ENCODE results near the gene IL20. TPM values are rescaled to one million over a fixed set of nuclear protein-coding genes. Genes with fewer than 3 reads are reported as not detected.

IL20 gene
- total RNA-seq, 4 donors from 2014 or later = not detected

- no peak for DNase-seq
- no peak for TF ChIP-seq POLR2A (IDR thresholded peaks at IDR 0.05)
- TF ChIP-seq, protein P1, sequence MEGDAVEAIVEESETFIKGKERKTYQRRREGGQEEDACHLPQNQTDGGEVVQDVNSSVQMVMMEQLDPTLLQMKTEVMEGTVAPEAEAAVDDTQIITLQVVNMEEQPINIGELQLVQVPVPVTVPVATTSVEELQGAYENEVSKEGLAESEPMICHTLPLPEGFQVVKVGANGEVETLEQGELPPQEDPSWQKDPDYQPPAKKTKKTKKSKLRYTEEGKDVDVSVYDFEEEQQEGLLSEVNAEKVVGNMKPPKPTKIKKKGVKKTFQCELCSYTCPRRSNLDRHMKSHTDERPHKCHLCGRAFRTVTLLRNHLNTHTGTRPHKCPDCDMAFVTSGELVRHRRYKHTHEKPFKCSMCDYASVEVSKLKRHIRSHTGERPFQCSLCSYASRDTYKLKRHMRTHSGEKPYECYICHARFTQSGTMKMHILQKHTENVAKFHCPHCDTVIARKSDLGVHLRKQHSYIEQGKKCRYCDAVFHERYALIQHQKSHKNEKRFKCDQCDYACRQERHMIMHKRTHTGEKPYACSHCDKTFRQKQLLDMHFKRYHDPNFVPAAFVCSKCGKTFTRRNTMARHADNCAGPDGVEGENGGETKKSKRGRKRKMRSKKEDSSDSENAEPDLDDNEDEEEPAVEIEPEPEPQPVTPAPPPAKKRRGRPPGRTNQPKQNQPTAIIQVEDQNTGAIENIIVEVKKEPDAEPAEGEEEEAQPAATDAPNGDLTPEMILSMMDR (IDR thresholded peaks at IDR 0.05) = no peak
- Histone ChIP-seq H3K9me3 (no peaks in the 10 kb centered on the region), H3K27ac (no peak overlapping the region), H3K4me1 (peaks cover 0 to 21% of the 10 kb centered on the region in 2 donors), H3K4me3 (replicated peaks in 1 of 3) (no peak overlapping the region), H3K36me3 (no peaks in the 10 kb centered on the region), H3K27me3 (no peaks in the 10 kb centered on the region)
- intact Hi-C loops (cut with DNase I) = no loop called here
- WGBS, 2 donors = 89% methylated on average over 13 of the region's 13 CpGs
Observed at GRCh38 chr1:206898915-206899431, 33.5 kb downstream of the IL20 start.

GRCh38 chr1:206899717-206900116, 34.3 kb downstream of the IL20 start:
- Histone ChIP-seq H3K27ac (no peak overlapping the region), H3K4me1 (peaks cover 0 to 21% of the 10 kb centered on the region in 2 donors), H3K4me3 (replicated peaks in 1 of 3) (no peak overlapping the region), H3K36me3 (no peaks in the 10 kb centered on the region), H3K27me3 (no peaks in the 10 kb centered on the region), H3K9me3 (no peaks in the 10 kb centered on the region)
- no peak for TF ChIP-seq POLR2A (IDR thresholded peaks at IDR 0.05)
- TF ChIP-seq, protein P1 (IDR thresholded peaks at IDR 0.05) = no peak
- intact Hi-C loops (cut with DNase I) = loop anchor here (10.0 kb wide), 1 partner anchor 95 kb away; no protein-coding TSS in a partner anchor
- DNase-seq = no peak
- 70 to 73% methylated on average over 5 of the region's 5 CpGs for WGBS, 2 donors

- no peaks in the 10 kb centered on the region for H3K36me3 ChIP-seq
- H3K27ac ChIP-seq = no peak overlapping the region
- H3K27me3 ChIP-seq = no peaks in the 10 kb centered on the region
- peaks cover 0 to 20% of the 10 kb centered on the region in 2 donors for H3K4me1 ChIP-seq
- no peak for DNase-seq
- TF ChIP-seq POLR2A (IDR thresholded peaks at IDR 0.05) = no peak
- TF ChIP-seq, protein P1 (IDR thresholded peaks at IDR 0.05) = no peak
- intact Hi-C loops (cut with DNase I) = loop anchor here (10.0 kb wide), 1 partner anchor 95 kb away; no protein-coding TSS in a partner anchor
- WGBS, 2 donors = 83 to 88% methylated on average over 7 of the region's 7 CpGs
- no peak overlapping the region for H3K4me3 ChIP-seq (replicated peaks in 1 of 3)
- no peaks in the 10 kb centered on the region for H3K9me3 ChIP-seq
Observed at GRCh38 chr1:206900149-206900548, 34.7 kb downstream of the IL20 start.

DNA sequence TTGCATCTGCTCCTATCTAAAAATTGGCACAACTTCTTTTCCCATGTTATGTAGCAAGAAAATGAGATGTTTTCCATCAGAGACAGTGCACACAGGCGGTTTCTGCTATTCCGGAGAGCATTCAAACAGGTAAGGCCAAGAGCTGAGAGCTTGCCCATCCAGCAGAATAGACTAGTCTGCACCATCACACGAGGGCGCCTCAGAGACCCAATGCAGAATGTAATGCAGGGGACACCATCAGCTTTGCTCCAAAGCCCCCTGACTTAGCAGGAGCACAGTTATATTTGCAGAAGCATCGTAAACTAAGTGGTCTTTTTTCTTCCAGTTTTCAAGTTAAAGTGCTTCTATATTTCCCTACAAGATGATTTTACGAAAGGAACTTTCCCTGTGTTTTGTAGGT, 36.5 kb downstream of the IL20 start:
- TF ChIP-seq, protein P1 (IDR thresholded peaks at IDR 0.05) = no peak
- TF ChIP-seq POLR2A (IDR thresholded peaks at IDR 0.05) = no peak
- WGBS, 2 donors = 89 to 94% methylated on average over 6 of the region's 6 CpGs
- no peak overlapping the region for H3K27ac ChIP-seq
- no peak for DNase-seq
- intact Hi-C loops (cut with DNase I) = loop anchor here (10.0 kb wide), 1 partner anchor 97 kb away; no protein-coding TSS in a partner anchor
- H3K4me3 ChIP-seq (replicated peaks in 1 of 3) = no peak overlapping the region
- no peaks in the 10 kb centered on the region for H3K36me3 ChIP-seq
- H3K27me3 ChIP-seq = no peaks in the 10 kb centered on the region
- peaks cover 0 to 11% of the 10 kb centered on the region in 2 donors for H3K4me1 ChIP-seq
- no peaks in the 10 kb centered on the region for H3K9me3 ChIP-seq

GRCh38 chr1:206902702-206903101, 37.3 kb downstream of the IL20 start:
- H3K27ac ChIP-seq = no peak overlapping the region
- TF ChIP-seq, protein P1 (IDR thresholded peaks at IDR 0.05) = no peak
- TF ChIP-seq POLR2A (IDR thresholded peaks at IDR 0.05) = no peak
- no peaks in the 10 kb centered on the region for H3K27me3 ChIP-seq
- WGBS, 2 donors = 81 to 100% methylated on average over 1 of the region's 1 CpG
- H3K4me1 ChIP-seq = peaks cover 0 to 11% of the 10 kb centered on the region in 2 donors
- intact Hi-C loops (cut with DNase I) = loop anchor here (10.0 kb wide), 1 partner anchor 98 kb away; no protein-coding TSS in a partner anchor
- H3K4me3 ChIP-seq (replicated peaks in 1 of 3) = no peak overlapping the region
- no peaks in the 10 kb centered on the region for H3K9me3 ChIP-seq
- no peaks in the 10 kb centered on the region for H3K36me3 ChIP-seq
- no peak for DNase-seq
